NCI-H146 (cell line): ENCODE data around the gene FTO.

Experiments used
- DNase-seq: peaks from one replicate; lab custom pipeline; 2025; lab: John Stamatoyannopoulos, UW

FTO gene

DNA sequence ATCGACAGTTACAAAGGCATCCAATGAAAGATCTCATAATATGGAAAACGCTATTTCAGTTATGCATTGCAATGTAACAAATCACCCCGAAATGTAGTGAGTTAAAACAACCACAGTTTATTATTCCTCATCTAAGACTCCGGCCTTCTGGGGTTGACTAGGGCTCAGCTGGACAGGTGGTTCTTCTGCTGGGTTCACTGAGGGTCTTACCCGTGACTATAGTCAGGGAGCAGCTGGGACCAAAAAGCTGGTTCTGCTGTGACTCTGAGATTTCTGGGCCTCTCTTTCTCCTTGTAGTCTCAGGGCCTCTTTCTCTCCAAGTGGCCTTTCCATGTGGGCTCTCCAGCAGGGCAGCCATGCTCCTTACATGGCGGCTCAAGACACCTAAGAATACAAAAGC is 386.6 kb downstream of the FTO start:
- DNase-seq: no peak

DNA sequence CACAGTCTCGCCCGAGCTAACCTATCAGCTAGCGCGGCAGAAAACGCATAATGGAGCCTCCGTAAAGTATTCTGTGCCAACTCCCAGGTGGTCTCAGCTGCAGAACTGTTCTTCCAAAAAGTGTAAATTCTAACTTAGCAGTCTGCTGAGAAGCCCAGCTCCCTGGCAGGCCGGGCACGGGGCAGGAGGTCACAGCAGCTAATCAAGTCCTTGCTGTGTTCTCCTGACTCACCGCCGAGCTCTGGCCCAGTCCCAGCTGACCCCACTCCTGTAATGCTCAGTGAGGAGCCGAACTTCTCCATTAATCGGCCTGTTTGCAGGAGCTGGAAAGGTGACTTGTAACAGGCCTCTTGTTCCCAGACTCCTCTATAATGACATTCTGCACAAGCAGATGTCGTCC is 389.3 kb downstream of the FTO start:
- no peak for DNase-seq

DNA sequence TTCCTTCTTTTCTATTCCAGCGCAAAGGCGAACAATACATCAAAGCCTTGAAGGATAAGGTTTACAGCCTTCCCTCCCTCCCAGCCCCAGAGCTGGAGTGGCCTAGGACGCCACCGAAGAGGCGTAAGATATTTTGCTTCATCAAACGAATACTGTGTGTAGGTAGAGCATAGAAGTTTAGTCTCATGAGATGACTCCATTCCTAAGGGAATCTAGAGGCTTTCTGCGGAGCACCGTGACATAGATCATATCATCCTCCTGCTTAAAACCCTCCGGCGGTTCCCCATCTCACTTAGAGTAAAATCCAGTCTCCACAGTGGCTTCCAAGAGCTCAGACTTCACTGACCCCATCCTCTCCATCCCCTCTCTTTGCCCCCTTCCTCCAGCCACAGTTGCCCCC is 390.7 kb downstream of the FTO start:
- DNase-seq: no peak

DNA sequence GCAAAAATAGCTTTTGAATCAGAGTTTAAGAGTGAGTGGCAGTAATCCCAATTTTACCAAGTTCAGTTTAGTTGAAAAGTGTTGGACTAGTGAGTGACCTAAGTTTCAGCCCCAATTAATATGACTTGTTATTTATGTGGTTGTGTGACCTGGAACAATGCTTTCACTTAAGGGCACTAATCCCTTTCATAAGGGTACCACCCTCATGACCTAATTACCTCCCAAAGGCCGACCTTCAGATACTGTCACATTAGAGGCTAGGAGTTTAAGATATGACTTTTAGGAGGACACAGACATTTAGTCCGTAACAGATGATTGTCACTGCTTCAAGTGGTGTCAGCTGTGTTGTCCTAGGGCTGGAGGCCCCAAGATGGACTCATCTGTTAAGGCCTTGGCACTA is 392.7 kb downstream of the FTO start:
- no peak for DNase-seq

DNA sequence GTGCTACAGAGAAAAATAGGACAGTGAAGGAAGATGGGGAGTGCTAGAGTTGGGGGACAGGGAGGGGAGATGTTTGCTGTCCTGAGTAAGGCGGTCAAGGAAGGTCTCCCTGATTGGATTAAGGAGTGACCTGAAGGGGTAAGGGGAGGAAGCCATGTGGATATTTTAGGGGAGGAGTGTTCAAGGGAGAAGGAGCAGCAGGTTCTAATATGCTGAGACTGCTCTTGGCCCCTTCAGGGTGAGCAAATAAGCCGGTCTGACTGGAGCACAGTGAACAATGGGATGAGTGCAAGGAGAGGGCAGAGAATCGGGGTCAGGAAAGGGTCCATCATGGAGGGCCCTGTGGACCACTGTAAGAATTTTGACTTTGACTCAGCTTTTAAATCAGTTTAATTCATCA is 393.8 kb downstream of the FTO start:
- no peak for DNase-seq

DNA sequence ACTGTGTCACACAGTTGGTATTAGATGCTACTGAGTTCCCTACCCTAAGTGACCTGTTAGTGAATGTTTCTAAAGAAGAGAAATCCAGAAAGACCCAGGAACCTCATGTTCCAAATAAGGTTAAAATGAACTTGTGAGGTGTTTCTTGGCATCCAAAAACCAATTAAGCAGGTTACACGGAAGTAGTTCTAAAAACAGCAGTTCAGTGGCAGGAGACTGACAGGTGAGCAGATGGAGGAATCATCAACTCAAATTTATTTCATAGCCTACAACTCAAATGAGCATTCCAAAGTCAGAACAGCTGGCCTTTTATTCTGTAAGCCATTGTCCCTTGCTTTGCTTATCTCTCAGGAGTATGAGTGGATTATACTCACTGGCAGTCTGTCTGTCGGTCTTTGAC is 394.3 kb downstream of the FTO start:
- DNase-seq: peak; percentile 38

DNA sequence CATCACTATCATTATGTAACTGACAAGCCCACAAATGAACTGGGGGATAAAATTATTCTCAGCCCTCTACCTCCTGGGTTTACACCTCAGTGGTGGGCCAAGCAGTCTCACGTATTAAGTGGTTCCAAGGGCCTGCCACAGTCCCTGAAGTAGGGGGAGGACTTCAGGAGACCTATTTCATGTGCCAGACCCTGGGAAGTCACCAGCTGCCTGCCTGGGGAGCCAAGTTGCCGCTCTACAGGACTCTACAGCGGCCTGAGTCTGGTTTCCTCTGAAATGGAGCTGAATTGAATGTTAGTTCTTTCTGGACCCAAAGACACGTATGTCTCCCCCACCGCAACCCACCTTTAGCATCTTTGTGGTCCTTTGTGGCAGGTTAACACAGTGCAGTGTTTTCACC is 395.7 kb downstream of the FTO start:
- DNase-seq: no peak

DNA sequence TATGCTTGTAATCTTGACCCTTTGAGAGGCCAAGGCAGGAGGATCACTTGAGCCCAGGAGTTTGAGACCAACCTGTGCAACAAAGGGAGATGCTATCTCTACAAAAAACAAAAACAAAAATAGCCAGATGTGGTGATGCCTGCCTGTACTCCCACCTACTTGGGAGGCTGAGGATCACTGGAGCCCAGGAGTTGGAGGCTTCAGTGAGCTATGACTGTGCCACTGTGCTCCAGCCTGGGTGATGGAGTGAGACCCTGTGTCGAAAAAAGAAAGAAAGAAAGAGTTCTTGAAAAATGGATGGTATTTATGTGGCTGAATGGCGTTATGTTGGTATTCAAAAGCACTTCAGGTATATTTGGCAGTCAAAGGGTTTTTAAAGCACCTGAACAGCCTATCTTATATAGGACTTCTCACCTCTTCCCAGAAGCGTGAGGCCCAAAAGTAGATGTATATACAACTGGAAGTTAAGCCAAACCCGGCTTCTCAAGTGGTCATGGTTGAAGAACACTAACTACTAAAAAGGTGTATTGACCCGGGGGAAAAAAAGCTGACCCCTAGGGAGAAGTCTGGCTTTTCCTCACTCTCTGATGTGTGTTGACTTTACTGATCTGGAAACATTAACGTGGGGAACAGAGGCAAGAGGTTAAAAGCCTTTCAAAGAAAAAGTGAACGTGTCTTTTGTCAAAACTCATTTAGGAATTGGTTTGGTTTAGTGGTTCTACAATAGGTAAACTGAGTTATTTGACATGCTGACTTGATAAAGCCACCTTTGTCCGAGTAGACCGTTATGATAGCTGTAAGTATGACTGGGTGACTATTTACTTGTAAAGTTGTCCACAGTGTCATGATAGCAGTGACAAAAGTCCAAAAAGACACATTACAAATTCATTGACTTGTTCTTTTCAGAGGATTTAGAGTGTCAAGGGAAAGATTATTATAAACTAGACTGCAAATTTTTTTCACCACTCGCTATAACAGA is 399.2 kb downstream of the FTO start:
- no peak for DNase-seq

DNA sequence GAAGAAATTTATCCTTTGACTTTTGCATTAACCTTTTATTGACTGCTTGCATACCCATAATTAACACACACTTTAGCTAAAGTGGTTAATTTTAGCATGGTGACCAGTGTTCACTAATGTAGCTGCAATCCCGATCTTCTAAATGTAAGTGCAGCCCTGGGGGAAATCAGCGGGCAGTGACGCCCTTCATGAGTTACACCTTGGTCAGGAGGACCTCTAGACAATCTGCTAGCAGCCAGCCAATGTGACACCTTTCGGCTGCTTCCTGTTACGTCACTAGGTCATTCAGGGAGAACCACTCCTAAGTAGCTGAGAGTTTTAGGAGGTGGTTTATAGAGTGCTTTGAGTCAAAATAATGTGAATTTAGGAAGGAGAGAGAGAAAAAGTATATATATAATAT is 402.1 kb downstream of the FTO start:
- no peak for DNase-seq

DNA sequence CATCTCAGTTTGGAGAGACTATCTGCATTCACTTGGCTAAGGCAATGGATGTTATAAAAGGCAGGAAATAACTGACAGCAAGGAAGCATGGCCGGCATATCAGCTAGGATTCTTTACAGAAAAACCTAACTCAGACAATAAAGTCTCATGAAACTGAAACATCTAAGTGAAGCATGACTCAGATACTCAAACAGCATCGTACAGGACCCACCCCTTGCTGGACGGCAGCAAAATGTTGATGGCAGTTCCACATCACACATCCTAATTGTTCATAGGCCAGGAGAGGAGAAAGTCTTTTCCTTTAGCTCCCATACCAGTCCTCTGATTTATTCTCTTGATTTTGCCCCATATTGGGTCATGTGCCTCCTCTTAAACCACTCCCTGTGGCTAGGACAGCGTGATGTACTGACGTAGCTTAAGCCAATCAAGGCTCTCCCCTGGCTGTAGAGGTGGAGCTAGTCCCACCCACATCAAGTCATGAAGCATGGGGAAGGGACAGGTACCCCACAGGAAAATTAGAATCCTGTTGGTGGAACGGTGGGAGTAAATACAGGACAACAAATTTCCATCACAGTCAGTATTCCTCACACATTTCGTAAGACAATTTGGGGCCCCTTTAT is 403.7 kb downstream of the FTO start:
- no peak for DNase-seq

DNA sequence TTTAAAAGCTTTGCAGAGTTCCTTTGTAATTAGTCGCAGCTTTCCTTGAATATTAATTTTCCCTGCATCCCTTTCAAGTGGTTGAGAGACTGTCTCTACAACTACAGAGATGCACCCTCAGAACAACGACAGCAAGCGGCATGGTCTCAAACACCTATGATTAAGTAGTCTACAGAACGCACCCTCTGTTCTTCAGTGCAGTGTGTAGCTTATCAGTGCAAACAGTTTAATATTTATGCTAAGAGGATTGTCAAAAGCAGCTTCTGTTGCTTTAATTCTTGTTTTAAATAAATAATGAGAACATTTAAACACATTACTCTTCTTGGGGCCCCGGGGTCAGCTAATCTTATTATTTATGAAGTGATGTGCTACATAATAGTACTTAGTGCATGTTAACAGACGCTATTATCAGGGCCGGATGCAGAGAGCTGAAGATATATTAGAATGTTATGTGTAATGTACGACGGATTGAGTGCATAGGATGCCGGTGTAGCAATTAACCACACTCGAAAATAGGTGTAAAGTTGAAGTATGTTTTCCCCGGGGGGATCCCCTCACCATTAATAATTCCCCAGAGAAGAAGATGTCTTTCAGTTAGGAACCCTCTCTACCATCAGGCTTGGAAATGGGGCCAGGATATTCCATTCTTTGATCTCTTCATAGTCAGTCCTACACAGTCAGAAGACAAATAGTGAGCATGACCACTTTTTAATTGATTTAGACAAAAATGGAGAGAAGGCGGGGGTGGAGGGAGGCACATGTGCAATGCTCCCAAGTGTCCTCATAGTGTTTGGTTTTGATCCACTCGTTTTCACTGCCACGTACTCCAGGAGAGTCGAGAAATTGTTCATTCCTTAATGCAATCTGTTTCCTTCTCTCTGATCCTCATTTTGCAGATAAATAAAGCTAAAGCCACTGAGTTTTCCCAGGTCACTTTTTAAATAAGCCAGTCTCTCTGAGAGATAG is 406.3 kb downstream of the FTO start:
- DNase-seq: no peak

DNA sequence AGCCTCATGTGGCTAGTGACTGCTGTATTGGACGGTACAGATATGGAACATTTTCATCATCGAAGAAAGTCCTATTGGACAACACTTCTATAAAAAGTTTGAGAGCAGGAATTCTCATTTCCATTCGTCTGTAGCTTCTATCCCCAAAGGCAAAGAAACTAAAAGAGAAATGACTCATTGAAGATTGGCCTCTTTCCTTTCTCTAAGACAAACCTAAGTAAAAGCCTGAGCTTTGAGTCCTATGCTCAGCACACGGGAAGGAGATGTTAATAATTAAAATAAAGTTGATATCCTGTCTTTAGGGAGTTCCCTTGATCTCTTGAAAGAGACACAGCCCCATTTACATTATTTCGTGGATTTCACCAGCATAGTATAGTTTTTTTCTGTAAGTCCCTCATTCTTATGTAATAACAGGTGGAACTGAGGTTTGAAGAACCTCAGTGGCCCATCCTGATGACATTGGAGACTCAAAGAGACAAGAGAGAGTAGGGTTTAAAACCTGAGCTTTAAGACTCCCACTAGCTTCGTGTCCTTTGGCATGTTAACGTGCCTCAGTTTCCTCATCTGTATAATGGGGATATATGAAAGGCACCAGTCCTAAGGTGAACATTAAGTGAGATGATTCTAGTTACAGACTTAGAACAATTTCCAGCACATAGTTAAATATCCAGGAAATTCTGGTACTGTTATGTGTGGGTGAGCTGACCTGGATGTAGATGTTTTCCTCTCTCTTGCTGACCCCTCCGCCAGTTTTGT is 408.7 kb downstream of the FTO start:
- no peak for DNase-seq

DNA sequence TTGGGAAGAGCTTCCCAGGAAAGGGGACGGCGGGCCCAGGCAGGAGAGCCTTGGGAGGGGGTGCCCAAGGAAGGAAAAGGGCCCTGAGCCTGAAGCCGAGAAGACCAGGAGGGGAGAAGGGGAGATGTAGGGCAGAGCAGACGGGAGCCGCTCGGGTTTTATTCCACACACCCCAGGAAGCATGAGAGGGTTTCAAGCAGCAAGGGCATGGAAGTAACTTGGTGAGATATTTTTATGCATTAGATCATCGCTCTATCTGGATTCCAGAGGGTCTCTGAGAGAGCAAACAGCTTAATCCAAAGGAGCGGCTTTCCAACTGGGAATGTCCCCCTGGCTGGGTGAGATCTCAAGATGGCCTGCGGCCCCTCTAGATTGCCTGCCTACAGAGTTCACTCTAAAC is 411.6 kb downstream of the FTO start:
- DNase-seq: no peak

DNA sequence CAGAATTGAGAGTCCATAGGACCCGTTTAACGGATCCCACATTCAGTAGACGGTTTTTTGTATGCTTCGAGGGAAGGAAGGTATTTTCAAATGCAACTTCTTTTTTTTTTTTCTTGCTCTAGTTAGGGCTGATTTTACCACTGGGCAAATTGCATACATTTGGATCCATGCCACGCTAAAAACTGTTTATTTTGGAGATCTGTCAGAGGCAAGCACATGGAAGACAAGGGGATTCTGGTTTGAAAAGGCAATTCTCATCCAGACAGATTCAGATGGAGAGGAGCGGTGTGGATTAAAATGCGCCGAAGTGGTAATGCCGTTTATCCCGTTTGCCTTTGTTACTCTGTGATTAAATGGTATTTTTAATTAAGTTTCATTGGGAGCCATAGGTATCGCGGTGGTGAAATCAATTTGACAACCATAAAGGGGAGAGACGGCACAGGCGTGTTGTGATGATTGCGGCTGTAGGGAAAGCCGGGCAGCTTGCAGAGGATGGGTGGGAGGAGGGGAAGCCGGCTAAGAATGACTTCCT is 412.2 kb downstream of the FTO start:
- no peak for DNase-seq

DNA sequence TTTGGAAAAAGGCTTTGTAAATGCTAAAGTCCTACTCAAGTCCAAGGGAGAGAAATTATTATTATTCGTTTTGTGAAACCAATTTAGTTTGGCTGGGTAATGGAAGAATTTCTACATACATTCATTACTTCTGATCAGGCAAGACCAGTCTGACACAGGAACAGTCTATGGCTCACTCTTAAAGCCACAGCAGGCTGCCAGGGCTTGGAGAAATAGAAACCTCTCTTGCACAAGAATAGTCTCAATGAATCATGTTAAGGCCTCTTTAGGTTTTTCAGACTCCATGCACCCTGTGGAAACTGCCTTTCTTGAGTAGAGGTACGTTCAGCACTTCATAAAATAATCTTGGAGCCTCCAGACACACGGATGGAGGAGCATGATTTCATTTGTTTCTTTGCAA is 414.9 kb downstream of the FTO start:
- DNase-seq: no peak

DNA sequence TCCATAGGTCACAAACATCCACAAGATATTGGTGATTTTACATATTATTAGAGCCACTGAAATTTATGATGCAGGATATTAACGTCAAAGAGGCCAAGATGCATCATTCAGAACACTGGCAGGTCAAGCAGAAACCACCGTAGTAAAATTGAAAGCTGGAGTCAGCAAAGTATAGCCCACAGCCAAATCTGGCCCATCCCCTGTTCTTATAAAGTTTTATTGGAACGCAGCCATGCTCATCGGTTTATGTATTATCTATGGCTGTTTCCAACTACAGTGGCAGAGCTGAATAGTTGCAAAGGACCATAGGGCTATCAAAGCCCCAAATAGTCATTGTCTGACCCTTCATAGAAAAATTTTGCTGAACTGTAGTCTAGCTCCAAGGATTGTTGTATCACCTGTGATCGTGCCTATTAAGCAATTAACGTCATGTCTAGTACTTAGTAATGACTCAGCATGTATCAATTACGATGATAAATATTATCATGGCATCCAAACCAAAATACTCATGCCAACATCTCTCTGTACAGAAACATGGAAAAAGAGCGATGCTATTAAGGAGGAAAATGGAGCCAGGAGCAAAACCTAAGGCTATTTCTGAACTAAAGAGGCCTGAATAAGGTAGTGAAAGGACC is 417.0 kb downstream of the FTO start:
- peak; percentile 3 for DNase-seq

DNA sequence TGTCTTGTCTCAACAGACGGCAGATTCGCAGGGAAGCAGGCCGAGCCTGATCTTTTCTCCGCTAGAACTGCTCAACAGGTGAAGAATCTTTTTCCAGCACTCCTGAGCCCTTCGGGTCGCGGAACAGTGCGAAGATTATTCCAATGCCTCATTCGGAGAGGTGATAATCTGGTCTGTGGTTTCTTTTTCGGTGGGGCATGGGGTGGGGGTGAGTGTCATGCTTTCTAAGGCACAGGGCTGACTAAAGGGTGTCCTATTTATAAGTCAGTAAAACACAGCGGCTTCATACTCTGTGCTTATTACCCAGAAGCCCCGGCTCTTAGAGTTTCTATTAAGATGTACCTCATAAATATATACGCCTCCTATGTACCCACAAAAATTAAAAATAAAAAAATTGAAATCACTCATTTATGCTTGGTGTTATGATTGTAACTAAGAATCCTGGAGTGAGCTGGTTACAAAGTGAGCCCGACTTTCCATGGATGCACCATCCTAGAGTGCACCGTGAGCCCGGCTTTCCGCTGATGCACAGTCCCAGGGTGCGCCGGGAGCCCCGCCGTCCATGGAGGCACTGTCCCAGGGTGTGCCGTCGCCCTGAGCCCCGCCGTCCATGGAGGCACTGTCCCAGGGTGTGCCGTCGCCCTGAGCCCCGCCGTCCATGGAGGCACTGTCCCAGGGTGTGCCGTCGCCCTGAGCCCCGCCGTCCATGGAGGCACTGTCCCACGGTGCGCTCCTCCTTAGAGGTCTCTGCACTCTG is 417.8 kb downstream of the FTO start:
- DNase-seq: no peak

DNA sequence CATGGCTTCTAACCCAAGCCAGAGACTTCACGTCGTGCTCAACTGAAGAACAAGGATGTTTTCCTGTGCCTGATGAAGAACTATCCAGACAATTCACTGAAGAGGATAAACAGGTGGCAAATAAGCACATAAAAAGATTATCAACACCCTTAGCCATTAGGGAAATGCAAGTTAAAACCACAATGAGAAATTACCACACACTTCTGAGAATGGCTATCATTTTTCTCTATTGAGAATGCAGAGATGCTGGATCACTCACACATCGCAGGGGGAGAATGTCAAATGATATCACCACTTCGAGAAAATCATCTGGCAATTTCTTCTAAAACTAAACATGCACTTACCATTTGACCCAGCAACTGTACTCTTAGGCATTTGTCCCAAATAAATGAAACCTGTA is 419.8 kb downstream of the FTO start:
- no peak for DNase-seq

DNA sequence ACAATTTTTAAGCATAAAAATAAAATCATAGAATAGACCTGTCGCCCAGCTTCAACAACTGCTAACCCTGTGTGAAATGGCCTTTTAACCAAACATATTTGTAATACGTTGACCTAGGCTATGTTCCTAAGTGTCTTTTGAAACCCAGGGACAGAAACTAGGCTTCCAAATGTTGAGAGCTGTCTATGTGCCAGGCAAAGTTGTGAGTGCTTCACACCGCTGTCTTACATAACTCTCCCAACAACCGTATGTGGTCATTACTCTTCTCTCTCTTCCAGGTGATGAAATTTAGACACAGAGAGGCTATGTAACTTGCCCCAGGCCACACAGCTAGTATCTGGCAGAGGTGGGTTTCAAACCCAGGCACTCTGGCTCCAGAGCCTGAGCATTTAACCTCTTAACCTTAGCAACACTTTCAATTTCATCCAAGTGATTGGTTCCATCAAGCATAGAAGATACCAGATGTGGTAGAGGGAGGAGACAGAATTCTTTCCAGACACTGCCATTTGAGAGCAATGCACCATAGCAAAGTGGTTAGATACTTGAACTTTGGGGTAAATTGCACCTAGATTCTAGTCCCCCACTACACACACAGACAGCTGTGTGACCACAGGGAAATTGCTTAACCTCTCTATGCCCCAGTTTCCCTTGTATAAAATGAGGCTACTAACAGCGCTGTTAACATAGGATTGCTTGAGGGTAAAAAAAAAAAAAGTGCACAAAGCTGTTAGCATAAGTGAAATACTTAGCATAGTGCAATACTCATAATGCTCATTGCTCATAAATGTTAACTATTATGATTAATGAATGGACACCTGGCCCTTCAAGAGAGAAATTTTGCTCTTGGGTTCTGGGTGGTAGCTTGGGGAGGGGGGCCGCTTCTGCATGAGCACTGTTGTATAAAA is 422.0 kb downstream of the FTO start:
- DNase-seq: no peak
